Ovary (tissue), 3 donors: Measurements from ENCODE around the gene TJAP1.

Experiments
- EP300 ChIP-seq: sonication (generic); formaldehyde crosslinking; IDR thresholded peaks from one replicate; pipeline ENCODE4 v1.6.1; 2017; ENCODE audit warnings: antibody characterized with exemption
- POLR2A ChIP-seq: fragments of 450-650 bp; IDR thresholded peaks from one replicate; pipeline ENCODE4 v1.6.1; 2017; ENCODE audit warnings: antibody characterized with exemption, mild to moderate bottlenecking, moderate library complexity
- TF ChIP-seq, protein P1 (sequence below), 3 donors: fragments of 450-650 bp in 2 of 3; fragments of 200-600 bp in 1 of 3; IDR thresholded peaks; one replicate each; pipeline versions ENCODE4 v1.5.1 to v1.8.0; 2016 to 2022; ENCODE audit warnings: antibody characterized with exemption in 3 of 3, mild to moderate bottlenecking in 1 of 3
- donor health status: DM: no; HTN: no; CAD: no.

- TF ChIP-seq, protein P1, sequence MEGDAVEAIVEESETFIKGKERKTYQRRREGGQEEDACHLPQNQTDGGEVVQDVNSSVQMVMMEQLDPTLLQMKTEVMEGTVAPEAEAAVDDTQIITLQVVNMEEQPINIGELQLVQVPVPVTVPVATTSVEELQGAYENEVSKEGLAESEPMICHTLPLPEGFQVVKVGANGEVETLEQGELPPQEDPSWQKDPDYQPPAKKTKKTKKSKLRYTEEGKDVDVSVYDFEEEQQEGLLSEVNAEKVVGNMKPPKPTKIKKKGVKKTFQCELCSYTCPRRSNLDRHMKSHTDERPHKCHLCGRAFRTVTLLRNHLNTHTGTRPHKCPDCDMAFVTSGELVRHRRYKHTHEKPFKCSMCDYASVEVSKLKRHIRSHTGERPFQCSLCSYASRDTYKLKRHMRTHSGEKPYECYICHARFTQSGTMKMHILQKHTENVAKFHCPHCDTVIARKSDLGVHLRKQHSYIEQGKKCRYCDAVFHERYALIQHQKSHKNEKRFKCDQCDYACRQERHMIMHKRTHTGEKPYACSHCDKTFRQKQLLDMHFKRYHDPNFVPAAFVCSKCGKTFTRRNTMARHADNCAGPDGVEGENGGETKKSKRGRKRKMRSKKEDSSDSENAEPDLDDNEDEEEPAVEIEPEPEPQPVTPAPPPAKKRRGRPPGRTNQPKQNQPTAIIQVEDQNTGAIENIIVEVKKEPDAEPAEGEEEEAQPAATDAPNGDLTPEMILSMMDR (IDR thresholded peaks at IDR 0.05) = no peak
- TF ChIP-seq POLR2A (no peak), EP300 (no peak)
Observed at GRCh38 chr6:43506171-43506570, 28.8 kb downstream of the TJAP1 start.
